ENCODE data around the gene ZNF98.

Gene ZNF98

GRCh38 chr19:22422211-22422610 is at the start of gene ZNF98:
TSS of gene ZNF98 (minus strand) at chr19:22422346. CDS start at chr19:22422224, 122 bp downstream.
- peak; percentile 70 for DNase-seq (ENCODE audit: low spot score)

GRCh38 chr19:22446605-22447004 is 24.5 kb upstream of the ZNF98 start:
- DNase-seq (ENCODE audit: low spot score): no peak

GRCh38 chr19:22438011-22438410 is 15.9 kb upstream of the ZNF98 start:
- no peak for DNase-seq (ENCODE audit: low spot score)

GRCh38 chr19:22427960-22428913 is 6.1 kb upstream of the ZNF98 start:
- DNase-seq (ENCODE audit: low spot score): peak; percentile 17

- DNase-seq (ENCODE audit: low spot score): peak; percentile 30
Measured at GRCh38 chr19:22427547-22427946, 5.4 kb upstream of the ZNF98 start.

- DNase-seq (ENCODE audit: low spot score): no peak
Measured at GRCh38 chr19:22426901-22427300, 4.8 kb upstream of the ZNF98 start.

- DNase-seq (ENCODE audit: low spot score): peak; percentile 3
Measured at GRCh38 chr19:22421797-22422196, 349 bp downstream of the ZNF98 start.

GRCh38 chr19:22354665-22355064 is 67.5 kb downstream of the ZNF98 start:
- DNase-seq (ENCODE audit: low spot score): no peak

Measured in kidney tubule cell (primary cell).